ENCODE measurements around the gene EDA.

Gene EDA

DNA sequence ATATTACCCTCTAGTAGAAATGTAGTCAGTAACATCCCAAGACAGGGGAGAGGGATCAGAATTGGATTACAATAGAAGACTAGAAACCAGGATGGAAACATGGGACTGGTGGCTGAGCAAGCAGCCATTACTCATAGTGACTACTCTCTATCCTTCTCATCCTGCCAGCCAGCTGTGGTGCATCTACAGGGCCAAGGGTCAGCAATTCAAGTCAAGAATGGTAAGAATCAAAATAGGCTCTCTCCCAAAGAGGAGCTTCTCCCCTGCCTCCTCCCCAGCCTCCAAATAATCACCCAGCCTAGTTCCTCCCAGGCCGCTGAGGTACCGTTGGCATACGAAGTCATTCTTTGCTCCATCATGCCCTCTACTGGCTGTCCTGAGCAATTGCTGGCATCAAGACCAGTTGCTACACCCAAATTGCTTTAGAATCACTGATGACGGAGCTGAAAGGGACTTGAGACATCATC is 414.4 kb downstream of the EDA start:
- peak; percentile 51 for DNase-seq

DNA sequence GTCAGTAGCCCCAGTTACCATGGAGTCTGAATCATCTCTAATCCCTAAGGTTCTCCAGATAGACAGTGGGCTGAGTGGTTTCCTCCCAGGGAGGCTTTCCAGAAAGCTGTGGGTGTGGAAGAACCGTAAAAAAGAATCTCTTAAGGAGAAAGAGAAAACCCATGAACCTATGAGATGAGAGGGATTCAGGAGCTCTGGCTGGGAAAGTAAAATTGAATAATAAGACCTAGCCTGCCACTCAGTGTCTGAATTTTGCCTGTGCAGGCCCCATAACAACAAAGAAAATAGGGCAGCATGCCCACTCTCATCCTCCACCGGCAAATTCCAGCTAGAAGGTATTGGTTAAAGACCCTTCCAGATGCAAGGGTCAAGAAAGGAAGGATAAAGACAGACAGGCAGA is 416.9 kb downstream of the EDA start:
- no peak for DNase-seq

DNA sequence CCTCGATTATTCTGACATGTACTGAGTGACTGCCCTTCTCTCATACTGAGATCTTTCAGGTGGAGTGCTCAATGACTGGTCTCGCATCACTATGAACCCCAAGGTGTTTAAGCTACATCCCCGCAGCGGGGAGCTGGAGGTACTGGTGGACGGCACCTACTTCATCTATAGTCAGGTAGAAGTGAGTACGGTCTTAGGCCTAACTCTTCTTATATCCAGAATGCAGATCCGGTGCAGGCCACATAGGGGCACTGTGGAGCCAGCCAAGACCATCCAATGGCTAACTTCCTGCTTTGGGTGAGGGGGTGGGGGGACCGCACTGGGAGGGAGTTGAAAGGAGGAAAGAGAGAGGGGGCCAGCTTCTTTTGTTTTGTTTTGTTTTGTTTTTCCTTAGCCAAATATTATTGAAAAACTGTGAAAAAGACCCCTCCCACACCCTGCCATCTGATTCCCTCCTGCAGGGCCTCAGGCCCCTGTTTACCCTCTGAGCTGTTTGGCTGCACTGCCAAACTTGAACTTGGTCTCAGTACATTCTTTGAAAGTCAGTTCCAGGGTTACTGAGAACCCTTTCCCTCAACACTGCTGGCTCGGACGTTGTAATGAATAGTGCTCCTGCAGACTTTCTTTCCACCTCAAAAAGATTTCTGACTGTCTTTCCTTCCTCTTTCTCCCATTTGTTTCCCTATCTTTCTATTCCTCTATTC is 417.6 kb downstream of the EDA start:
- peak; percentile 40 for DNase-seq

DNA sequence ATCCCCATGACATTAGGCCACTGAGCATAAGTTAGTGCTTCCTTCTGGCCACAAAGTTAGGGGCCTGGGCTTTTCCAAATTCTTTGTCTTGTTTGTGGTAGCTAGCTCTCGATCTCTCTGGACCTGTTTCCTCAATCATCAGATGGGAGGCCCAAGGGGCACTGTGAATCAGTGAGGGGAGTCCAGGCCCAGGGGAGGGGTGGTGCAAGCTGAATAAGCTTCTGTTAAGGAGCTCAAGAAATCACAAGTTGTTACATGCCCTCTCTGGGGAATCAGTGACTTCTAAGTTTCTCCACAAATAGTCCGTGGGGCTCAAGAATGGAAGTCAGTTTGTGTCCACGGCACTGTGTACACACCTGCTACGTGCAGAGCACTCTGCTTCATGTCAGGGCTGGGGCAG is 418.7 kb downstream of the EDA start:
- DNase-seq: no peak

DNA sequence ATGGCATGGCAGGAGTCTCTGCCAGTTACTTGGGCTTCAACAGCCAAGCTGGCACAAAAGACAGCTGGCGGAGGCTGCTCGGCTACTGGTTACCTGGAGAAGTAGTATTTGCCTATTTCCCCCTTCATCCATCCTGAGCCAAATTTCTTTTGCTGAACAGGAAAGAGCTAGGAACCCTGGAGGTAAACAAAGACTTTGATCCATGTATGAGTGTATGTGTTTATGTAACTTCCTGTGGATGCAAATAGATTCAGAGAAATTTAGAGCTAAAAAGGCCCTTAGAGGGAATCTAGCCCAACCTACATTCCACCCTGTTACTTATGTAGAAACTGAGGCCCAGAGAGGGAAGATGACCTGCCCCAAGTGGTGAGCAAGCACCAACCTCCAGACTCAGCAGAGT is 422.6 kb downstream of the EDA start:
- no peak for DNase-seq

DNA sequence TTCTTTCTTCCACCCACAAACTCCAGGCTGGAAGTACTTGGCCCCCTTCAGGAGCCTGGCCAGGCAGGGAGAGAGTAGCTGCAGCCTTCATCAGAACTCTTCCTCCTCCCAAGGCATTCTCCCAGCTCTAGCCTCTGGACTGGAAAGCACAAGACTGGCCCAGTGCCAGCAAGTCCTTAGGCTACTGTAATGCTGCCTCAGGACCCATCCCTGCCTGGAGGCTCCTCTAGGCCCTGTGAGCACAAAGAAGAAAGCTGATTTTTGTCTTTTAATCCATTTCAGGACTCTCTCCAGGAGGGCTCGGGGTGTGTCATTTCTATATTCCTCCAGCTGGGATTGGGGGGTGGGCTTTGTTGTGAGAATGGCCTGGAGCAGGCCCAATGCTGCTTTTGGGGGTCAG is 423.0 kb downstream of the EDA start:
- no peak for DNase-seq

DNA sequence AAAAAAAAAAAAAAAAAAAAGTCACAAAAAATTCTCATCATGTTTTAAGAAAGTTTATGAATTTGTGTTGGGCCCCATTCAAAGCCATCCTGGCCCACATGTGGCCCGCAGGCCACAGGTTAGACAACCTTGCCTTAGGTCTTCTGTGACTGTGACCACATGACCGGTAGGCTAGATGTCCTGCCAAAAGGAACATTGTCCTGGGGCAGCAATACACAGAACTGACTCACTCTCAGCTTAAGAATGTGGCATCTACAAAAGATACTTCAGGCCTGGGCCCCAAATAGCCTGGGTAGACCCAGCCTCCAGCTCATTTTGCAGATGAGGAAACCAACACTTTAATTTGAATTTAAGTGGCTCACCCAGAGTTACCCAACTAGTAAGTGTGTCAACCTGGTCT is 423.8 kb downstream of the EDA start:
- DNase-seq: no peak

DNA sequence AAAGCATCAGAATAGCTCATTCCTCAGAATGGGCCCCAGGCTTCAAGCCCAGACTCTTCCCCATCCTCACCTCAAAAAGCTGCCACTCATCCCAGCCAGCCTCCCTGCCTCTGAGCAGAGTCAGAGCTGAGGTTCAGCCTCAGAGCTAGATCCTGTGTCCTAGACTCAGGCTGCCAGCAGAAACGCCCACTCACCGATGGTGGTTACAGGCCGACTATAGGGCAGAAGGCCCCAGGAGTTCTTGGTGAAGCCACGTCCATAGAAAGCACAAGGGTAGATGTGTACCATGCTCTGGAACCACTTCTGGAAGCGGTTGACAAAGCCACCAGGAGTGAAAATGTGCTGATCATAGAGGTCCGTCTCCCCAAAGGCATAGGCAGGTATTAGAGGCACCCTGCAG is 426.1 kb downstream of the EDA start:
- DNase-seq: no peak

DNA sequence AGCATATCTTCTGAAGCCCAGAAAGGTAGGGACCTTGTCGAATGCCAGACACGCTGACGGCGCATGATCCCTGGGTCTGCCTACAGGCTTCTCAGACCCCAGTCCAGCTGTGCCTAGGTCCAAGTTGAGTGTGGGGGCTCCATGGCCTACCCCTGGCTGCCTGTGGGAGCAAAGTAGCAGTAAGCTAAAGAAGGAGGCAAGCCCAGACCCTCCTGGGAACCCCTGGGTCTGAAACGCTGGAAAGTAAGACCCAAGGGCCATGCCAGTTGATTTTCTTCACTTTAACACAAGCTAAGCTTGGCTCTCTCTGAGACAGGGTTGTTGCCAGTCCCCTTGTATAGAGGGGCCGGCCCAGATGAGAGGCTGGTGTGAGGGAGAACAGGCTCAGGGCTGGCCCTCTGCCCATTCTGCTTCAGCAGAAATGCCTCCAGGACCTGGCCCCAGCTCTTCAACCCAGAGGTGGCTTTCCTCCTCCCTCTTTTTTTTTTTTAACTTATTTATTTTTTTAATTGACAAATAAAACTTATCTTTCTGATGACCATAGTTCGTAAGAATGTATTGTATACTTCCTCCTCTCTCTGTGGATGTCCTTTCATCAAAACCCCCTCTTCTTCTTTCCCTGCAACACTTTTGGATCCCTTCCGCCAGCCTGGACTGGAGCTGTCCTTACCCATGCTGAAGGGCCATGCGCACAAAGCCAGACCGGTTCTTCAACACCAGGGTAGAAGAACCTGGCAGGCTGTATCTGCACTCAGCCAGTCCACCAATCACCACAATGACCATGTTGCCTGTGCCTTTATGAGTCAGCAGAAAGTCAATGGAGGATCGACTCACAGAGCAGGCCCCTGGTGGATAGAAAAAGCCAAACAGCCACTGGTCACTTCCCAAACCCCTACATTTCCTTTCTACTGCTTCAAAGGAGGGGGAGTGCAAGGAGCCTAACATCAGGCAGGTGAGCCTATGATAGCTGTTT is 426.8 kb downstream of the EDA start:
- DNase-seq: peak; percentile 30

DNA sequence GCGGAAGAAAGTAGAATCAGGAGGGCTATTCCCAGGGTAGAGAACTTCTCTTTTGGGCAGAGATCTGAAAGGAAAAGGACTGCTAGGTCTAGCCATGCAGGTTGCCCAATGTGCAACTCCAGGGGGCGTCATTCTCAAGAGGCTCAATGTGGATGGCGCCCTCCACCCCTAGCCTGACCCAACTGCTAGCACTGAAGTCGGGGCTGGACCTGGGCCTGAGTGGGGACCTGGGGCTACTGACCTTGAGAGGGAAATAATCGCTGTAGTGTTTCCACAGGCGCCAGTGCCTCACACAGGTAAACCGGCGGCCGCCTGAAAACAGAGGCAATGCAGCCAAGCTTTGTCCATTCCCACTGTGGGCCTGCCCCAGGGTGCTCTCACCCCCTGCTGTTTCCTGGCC is 427.8 kb downstream of the EDA start:
- no peak for DNase-seq

DNA sequence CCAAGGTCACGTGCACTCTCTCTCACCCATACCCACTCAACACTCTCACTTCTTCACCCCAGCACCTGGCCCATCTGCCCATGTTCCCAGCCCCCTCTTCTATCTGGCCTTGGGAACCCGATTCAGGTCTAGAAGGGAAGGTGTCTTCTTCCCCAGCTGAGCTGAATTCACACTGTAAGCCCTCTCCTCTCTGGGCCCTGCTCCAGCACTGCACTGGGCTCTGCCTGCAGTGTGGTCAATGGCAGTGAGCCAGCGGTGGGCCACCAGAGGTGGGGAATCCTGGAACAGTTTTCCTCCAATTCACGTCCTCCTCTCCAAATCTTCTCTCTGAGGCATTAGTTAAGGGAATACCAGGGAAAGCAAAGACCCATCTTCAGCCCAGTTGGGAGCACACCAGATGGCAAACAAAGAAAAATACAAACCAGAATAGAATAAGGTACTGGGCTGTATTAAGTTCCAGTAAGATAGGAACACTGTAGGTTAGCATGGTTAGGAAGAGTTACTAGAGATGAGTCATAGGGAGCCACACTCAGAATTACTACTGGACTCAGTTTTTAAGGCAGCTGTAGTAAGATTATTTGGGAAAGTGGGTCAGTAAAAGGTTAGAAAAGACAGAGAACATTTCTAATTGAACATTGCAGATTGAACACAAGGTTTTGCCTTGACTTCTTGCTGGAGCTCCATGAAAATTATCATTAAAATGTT is 428.8 kb downstream of the EDA start:
- peak; percentile 43 for DNase-seq

DNA sequence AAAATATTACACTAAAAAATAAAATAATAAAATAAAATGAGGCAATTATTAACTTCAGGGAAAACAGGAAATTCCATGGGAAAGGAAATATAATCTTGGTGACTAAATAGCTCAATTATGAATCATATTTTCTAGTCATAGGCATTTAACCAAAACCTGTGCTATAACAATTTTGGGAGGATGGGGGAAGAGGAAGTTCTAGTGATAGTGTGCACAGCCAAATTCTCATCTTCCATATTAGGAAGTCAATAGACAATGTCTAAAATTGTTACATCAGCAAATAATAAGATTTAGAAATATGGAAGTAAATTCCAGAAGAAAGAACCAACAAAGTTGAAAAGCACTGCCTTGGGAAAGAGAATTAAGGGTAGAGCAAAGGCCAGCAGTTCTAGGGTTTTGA is 431.1 kb downstream of the EDA start:
- peak; percentile 82 for DNase-seq

DNA sequence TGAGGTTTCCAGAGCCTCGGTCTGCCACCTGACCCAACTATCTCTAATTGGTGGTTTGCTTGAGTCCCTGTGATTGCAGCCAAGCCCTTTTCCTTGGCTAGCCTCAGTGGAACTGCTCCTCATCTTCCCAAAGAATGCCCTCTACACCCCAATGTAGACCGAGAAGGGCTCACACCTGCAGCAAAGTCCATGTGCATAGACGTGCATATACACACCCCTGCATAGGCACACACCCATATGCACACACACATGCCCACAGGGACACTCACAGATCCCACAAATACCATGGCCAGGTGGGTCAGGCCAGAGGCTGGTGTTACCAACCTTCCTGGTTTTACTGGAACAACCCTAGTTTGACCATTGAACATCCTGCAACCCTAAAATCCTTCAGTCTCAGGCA is 433.5 kb downstream of the EDA start:
- no peak for DNase-seq

DNA sequence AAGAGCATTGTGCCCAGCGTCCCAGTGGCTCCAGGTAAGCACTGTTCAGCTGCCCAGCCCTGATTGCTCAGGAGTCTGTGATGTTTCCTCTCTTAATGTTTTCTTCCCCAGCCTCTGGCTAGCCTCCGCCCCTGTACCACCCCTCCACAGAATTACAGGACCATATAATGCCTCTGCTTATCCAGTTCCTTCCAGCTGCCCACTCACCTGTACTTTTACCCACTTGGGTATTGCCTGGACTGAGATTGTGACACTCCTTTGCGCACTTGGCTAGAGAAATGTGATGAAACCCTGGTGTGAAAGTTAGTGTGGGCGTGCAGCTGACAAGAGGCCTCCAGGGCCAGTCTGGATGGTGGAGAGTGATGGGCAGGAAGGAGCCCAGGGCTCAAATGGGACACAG is 434.0 kb downstream of the EDA start, which contains the start of gene AWAT2:
TSS of gene AWAT2 (minus strand) at position 14 of the 400 bp plus-strand sequence. CDS start at position 8, 6 bp downstream.
- DNase-seq: no peak

DNA sequence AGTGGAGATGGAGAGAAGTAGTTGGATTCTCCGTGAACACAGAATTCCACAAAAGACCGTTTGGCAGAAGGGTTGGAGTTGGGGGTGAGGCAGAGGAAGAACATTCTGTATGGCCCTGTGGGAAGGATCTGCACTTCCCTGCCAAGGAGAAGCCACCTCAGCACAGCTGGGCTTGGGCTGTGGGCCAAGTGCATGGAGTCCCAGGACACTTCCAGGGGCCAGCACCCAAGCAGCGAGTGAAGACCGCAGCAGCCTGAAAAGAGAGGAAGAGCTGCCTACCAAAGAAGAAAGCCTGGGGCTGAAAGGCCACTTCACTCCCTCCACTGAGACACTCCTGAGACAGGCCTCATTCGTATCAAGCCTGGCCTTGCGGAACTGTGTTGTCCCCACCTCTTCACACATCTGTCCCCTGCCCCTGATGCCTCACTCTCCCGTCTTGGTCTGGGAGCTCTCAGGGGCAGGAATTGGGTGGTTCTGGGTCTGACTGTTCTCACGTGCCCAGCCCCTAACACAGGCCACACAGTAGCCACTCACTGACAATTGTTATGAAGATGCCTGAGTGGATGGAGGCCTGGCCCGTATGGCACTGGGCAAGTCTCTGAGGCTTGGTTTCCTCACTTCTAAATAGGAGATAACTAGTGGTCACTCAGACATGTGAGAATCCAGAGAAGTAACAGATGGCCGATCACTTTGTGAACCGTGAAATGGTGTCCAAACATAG is 437.1 kb downstream of the EDA start:
- no peak for DNase-seq

DNA sequence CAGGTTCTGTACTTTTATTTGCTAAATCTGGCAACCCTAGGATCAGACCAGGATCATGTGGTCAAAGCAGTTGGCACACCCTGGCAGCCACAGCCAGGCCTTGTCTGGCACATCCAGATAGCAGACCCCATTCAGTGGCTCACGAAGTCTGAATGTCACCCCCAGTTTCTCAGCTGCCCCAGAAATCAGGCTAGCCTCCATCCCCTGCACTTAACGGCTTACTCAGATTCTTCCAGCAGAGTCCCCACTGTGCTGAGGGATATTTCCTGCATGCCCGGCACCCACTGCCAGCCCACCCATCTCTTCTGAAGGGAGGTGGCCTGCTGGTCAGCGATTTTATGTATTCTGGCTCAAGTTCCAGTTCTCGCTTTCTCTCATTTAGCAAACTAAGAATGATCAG is 438.5 kb downstream of the EDA start:
- no peak for DNase-seq

DNA sequence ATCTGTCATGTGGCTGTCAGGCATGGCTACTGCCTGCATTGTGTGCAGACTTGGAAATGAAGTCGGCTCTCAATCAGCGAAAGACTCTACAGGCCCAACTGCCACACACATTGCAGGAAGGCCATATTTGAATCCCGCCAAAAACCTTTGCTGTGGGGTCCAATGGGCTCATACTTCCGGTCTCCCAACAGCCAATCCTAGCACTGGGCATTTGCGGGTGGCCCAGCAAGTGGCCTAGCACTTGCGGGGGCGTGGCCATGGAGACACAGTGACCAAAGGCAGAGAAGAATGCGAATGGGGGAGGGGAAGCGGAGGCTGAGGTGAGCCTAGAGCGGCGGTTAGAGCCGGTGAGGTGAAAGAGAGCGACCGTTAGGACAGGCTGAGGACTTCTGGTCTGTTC is 446.2 kb downstream of the EDA start, which contains the start of gene OTUD6A:
TSS of gene OTUD6A (plus strand) at position 382 of the 400 bp plus-strand sequence. CDS start 68 bp downstream, outside the sequence.
- DNase-seq: no peak

DNA sequence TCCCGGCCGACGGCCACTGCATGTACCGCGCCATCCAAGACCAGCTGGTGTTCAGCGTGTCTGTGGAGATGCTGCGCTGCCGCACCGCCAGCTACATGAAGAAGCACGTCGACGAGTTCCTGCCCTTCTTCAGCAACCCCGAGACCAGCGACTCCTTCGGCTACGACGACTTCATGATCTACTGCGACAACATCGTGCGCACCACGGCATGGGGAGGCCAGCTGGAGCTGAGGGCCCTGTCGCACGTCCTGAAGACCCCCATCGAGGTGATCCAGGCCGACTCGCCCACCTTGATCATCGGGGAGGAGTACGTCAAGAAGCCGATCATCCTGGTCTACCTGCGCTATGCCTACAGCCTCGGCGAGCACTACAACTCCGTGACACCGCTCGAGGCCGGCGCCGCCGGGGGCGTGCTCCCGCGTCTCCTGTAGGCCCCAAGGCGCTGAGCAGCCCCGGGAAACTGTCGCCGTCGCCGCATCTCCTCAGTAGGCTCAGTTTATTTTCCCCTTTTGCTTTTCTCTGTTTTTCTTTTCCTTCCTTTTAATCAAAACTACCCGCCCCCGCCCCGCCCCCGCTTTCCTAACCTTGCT is 447.1 kb downstream of the EDA start:
- DNase-seq: no peak

DNA sequence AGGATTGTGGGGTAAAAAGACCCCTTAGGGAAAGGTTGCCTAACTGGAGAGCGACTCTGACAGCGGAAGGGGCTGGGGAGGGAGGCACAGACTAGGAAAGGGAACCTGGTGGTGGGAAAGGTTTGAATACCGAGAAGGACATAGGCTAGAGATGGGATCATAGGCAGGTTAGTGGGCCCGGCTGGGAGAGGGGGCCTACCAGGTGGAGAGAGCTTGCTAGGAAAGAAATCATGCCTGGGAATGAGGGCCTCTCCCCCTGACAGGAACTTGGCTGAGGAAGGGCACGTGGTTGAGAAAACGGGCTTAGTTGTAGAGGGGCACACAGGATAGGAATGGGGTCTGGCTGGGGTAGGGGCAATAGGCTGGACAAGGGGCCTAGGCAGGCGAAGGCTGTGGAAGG is 450.7 kb downstream of the EDA start:
- no peak for DNase-seq

DNA sequence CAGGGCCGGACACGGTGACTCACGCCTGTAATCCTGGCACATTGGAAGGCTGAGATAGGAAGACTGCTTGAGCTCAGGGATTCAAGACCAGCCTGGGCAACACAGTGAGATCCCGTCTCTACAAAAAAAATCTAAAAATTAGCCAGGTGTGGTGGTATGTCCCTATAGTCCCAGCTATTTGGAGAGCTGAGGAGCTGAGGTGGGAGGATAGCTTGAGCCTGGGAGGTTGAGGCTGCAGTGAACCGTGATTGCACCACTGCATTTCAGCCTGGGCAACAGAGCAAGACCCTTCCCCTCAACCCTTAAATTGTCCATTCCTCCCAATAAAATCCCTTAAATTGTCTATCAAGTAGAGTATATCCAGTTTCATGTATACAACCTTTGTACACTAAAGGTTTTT is 463.4 kb downstream of the EDA start:
- DNase-seq: no peak

DNA sequence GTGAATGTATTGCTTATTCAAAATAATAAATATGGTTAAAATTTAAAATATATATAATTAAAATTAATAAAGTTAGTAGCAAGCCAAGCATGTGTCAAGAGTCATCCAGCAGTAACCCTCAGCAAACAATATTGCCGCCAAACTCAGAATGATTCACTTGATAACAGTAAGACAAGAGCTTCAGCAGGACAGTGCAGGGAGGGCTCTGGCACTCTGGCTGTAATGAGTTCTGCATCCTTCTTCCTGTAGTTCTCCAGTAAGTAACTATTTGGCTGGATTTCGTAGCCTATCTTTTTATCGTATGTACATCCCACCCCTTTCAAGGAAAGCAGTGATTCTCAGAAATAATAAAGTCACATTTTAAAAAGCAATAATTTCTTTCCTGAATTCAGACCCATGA is 464.0 kb downstream of the EDA start:
- DNase-seq: peak; percentile 7

DNA sequence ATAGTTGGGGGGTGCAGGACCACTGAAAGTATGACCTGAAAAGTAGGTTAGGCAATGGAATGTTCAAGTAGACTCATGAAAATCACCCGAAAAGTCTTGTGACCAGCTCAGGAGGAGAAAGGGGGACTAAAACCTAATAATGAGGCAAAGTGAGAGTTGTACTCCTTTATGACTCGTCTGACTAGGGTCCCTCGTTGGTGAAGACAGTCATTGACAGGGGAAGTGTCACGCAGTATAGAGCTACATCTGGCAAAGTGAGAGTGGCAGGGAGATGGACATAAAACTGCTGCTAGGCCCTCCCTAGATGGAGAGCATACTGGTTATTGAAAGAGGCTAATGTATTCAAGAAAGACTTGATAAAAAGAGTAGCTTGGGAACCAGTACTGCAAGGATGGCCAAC is 466.8 kb downstream of the EDA start:
- no peak for DNase-seq
